ENCODE data around the gene RABGAP1L. TPM values are rescaled to one million over a fixed set of nuclear protein-coding genes. Genes with fewer than 3 reads are reported as not detected.

The RABGAP1L gene
- total and polyA plus RNA-seq, 2 donors (not counting 3 experiments of a cell fraction or from before 2014, with no cell fraction given): 6.4 to 22.2 TPM

DNA sequence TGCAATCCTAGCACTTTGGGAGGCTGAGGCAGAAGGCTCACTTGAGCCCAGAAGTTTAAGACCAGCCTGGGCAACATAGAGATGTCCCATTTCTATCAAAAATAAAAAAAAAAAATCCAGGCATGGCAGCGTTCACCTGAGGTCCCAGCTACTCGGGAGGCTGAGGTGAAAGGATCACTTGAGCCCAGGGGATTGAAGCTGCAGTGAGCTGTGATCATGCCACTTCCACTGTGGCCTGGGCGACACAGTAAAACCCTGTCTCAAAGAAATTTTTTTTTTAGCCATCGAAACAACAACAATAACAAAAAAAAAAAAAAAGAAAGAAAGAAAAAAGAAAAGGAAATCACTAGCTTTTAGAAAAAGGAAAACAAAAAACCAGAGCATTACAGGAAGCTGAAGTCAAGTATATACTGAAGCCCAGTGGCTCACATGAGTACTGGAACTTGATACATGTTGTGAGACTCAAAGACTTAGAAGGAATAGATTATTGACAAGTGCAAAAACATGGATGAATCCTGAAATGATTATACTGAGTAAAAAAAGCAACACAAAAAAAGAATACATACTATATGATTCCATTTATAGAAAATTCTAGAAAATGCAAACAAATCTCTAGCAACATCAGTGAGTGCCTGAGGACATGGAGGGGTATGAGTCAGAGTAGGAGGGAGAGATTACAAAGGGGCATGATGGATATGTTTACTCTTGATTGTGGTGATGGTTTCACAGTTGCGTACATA is 6.1 kb upstream of the RABGAP1L start:
- H3K27me3 ChIP-seq (ENCODE audit: control insufficient read depth in 2 of 2, insufficient read depth in 2 of 2, low read length in 2 of 2): no peaks in the 10 kb centered on the region
- H3K79me2 ChIP-seq (ENCODE audit: control insufficient read depth, insufficient read depth, low read length): no peaks in the 10 kb centered on the region
- no peaks in the 10 kb centered on the region for H3K36me3 ChIP-seq (ENCODE audit: control insufficient read depth in 2 of 2, extremely low read depth in 1 of 2, insufficient read depth in 2 of 2, low read length in 2 of 2)
- no peak overlapping the region for H3K4me2 ChIP-seq (ENCODE audit: insufficient read depth, low read length)
- BruUV-seq (replicated peaks): no TSS peak
- no peaks in the 10 kb centered on the region for H3K4me1 ChIP-seq (ENCODE audit: control insufficient read depth, extremely low read depth, insufficient read depth, low read length)
- ChIA-PET POLR2A (no interaction called here), CTCF (interaction anchor here (0.9 to 1.4 kb wide), 3 partner anchors 10 to 573 kb away, joined by 3 read pairs; no protein-coding TSS in a partner anchor)
- H2AFZ ChIP-seq (ENCODE audit: low read depth, low read length): no peak overlapping the region
- H3K9ac ChIP-seq (replicated peaks; ENCODE audit: extremely low read depth, insufficient read depth, low read length): no peak overlapping the region
- no peaks in the 10 kb centered on the region for H3K9me1 ChIP-seq (replicated peaks; ENCODE audit: control insufficient read depth, extremely low read depth, insufficient read depth, low read length)
- DNase-seq (ENCODE audit: low read depth, low spot score) (peak; percentile 5), FAIRE-seq (no peak)
- no peaks in the 10 kb centered on the region for H4K20me1 ChIP-seq (replicated peaks; ENCODE audit: control insufficient read depth, extremely low read depth, insufficient read depth, low read length)
- dilution Hi-C loops (cut with MboI; ENCODE audit: extremely low pct_ligation_motif_present, low sequenced_read_pairs) (no loop called here), intact Hi-C loops (cut with micrococcal nuclease) (loop anchor here (10.0 kb wide), 1 partner anchor 438 kb away; the partner anchor contains the start of gene KLHL20)
- no peaks in the 10 kb centered on the region for H3K9me3 ChIP-seq (replicated peaks; ENCODE audit: control insufficient read depth, insufficient read depth, low read length)
- no peak overlapping the region for H3K27ac ChIP-seq (ENCODE audit: insufficient read depth, low read depth, low read length)
- TF ChIP-seq EZH2 (IDR thresholded peaks at IDR 0.05; ENCODE audit: borderline replicate concordance, low read depth, low read length, severe bottlenecking) (no peak), POLR2A (IDR thresholded peaks at IDR 0.05; ENCODE audit: low read depth, low read length) (no peak), POLR2AphosphoS5 (IDR thresholded peaks at IDR 0.05; ENCODE audit: insufficient read depth, low read depth, low read length) (no peak), FOS (IDR thresholded peaks at IDR 0.05; ENCODE audit: borderline replicate concordance, insufficient read depth, low read length) (peak; percentile 17)
- TF ChIP-seq, protein P1, sequence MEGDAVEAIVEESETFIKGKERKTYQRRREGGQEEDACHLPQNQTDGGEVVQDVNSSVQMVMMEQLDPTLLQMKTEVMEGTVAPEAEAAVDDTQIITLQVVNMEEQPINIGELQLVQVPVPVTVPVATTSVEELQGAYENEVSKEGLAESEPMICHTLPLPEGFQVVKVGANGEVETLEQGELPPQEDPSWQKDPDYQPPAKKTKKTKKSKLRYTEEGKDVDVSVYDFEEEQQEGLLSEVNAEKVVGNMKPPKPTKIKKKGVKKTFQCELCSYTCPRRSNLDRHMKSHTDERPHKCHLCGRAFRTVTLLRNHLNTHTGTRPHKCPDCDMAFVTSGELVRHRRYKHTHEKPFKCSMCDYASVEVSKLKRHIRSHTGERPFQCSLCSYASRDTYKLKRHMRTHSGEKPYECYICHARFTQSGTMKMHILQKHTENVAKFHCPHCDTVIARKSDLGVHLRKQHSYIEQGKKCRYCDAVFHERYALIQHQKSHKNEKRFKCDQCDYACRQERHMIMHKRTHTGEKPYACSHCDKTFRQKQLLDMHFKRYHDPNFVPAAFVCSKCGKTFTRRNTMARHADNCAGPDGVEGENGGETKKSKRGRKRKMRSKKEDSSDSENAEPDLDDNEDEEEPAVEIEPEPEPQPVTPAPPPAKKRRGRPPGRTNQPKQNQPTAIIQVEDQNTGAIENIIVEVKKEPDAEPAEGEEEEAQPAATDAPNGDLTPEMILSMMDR (IDR thresholded peaks at IDR 0.05; ENCODE audit: extremely low read depth in 1 of 2, insufficient read depth in 1 of 2, low read depth in 1 of 2, low read length in 2 of 2): no peak
- TF ChIP-seq, protein P2, sequence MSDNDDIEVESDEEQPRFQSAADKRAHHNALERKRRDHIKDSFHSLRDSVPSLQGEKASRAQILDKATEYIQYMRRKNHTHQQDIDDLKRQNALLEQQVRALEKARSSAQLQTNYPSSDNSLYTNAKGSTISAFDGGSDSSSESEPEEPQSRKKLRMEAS (IDR thresholded peaks at IDR 0.05; ENCODE audit: insufficient read depth, insufficient read length): no peak
- no peak overlapping the region for H3K4me3 ChIP-seq (replicated peaks in 1 of 3; ENCODE audit: insufficient read depth in 1 of 3, low read depth in 1 of 3, low read length in 3 of 3)

Measured in endothelial cell of umbilical vein (primary cell).